H9 (cell line): Measurements from ENCODE around the gene ABCD4. TPM values are rescaled to one million over a fixed set of nuclear protein-coding genes. Genes with fewer than 3 reads are reported as not detected.
A peak's percentile ranks its signal among the peaks of the same experiment; 100 is the strongest.

Source experiments
- DNase-seq: peaks from one replicate; pipeline ENCODE4 v3.0.0-alpha.2; 2017
- H2AFZ ChIP-seq: one replicate; pipeline ENCODE4 v1.6.1; 2013; ENCODE audit warnings: mild to moderate bottlenecking, low read length, control low read depth, moderate library complexity
- H2AK5ac ChIP-seq: 2 replicates; pipeline ENCODE4 v1.6.1; 2013; ENCODE audit warnings: low read length, control low read depth, mixed read lengths; ENCODE audit not compliant: insufficient read length
- H2BK120ac ChIP-seq: one replicate; pipeline ENCODE4 v1.6.1; 2013; ENCODE audit warnings: low read depth, mild to moderate bottlenecking, low read length, control low read depth, inconsistent platforms; ENCODE audit not compliant: poor library complexity, severe bottlenecking
- H2BK12ac ChIP-seq: 2 replicates; pipeline ENCODE4 v1.6.1; 2013; ENCODE audit warnings: low read length, control low read depth, mixed read lengths, low read depth; ENCODE audit not compliant: insufficient read length
- H2BK15ac ChIP-seq: 2 replicates; pipeline ENCODE4 v1.6.1; 2013; ENCODE audit warnings: low read depth, low read length, control low read depth
- H2BK20ac ChIP-seq: one replicate; pipeline ENCODE4 v1.6.1; 2013; ENCODE audit warnings: low read depth, mild to moderate bottlenecking, low read length, control low read depth, inconsistent platforms; ENCODE audit not compliant: poor library complexity, severe bottlenecking
- H2BK5ac ChIP-seq: 2 replicates; pipeline ENCODE4 v1.6.1; 2013; ENCODE audit warnings: low read length, control low read depth, mixed read lengths; ENCODE audit not compliant: insufficient read length
- H3K14ac ChIP-seq: 2 replicates; pipeline ENCODE4 v1.6.1; 2013; ENCODE audit warnings: low read length, control low read depth; ENCODE audit not compliant: insufficient read depth
- H3K18ac ChIP-seq: 2 replicates; pipeline ENCODE4 v1.6.1; 2013; ENCODE audit warnings: low read depth, mild to moderate bottlenecking, mixed read lengths, low read length, control low read depth; ENCODE audit not compliant: insufficient read length
- H3K23ac ChIP-seq: 2 replicates; pipeline ENCODE4 v1.6.1; 2013; ENCODE audit warnings: low read length, control low read depth, mixed read lengths, low read depth; ENCODE audit not compliant: insufficient read length
- H3K23me2 ChIP-seq: 2 replicates; pipeline ENCODE4 v1.6.1; 2013; ENCODE audit warnings: low read depth, mild to moderate bottlenecking, mixed read lengths, low read length, control low read depth; ENCODE audit not compliant: insufficient read length, poor library complexity, severe bottlenecking
- H3K27ac ChIP-seq: 2 replicates; pipeline ENCODE4 v1.5.1; 2013; ENCODE audit warnings: low read length, control low read depth, mixed read lengths, low read depth; ENCODE audit not compliant: insufficient read length
- H3K27me3 ChIP-seq: 2 replicates; pipeline ENCODE4 v1.6.1; 2013; ENCODE audit warnings: low read length, control low read depth, inconsistent platforms; ENCODE audit not compliant: insufficient read depth
- H3K4ac ChIP-seq: 2 replicates; pipeline ENCODE4 v1.6.1; 2013; ENCODE audit warnings: low read depth, mild to moderate bottlenecking, control low read depth, inconsistent platforms, low read length, moderate library complexity
- H3K4me1 ChIP-seq: 2 replicates; pipeline ENCODE4 v1.6.1; 2013; ENCODE audit warnings: low read length, control low read depth, inconsistent platforms; ENCODE audit not compliant: insufficient read depth
- H3K4me2 ChIP-seq: 2 replicates; pipeline ENCODE4 v1.6.1; 2013; ENCODE audit warnings: low read length, control low read depth, mixed read lengths; ENCODE audit not compliant: insufficient read length, insufficient read depth
- H3K56ac ChIP-seq: 2 replicates; pipeline ENCODE4 v1.6.1; 2013; ENCODE audit warnings: low read depth, mild to moderate bottlenecking, mixed read lengths, low read length, control low read depth; ENCODE audit not compliant: insufficient read length
- H3K79me1 ChIP-seq: 2 replicates; pipeline ENCODE4 v1.6.1; 2013; ENCODE audit warnings: low read depth, mild to moderate bottlenecking, moderate library complexity, low read length, control low read depth, inconsistent platforms; ENCODE audit not compliant: insufficient read depth, poor library complexity, severe bottlenecking
- H3K79me2 ChIP-seq: 2 replicates; pipeline ENCODE4 v1.6.1; 2013; ENCODE audit warnings: low read length, control low read depth, inconsistent platforms; ENCODE audit not compliant: insufficient read depth
- H3K9ac ChIP-seq: 2 replicates; pipeline ENCODE4 v1.6.1; 2013; ENCODE audit warnings: low read length, control low read depth, mixed read lengths; ENCODE audit not compliant: insufficient read length; ENCODE audit errors: extremely low read depth
- H3K9me3 ChIP-seq: one replicate; pipeline ENCODE4 v1.6.1; 2013; ENCODE audit warnings: low read depth, low read length, inconsistent platforms; ENCODE audit not compliant: control insufficient read depth
- H3T11ph ChIP-seq: one replicate; pipeline ENCODE4 v1.6.1; 2013; ENCODE audit warnings: mild to moderate bottlenecking, low read length, control low read depth, inconsistent platforms
- H4K20me1 ChIP-seq: one replicate; pipeline ENCODE4 v1.6.1; 2013; ENCODE audit not compliant: control insufficient read depth, insufficient read length, insufficient read depth
- H4K5ac ChIP-seq: 2 replicates; pipeline ENCODE4 v1.6.1; 2013; ENCODE audit warnings: low read depth, mild to moderate bottlenecking, mixed read lengths, low read length, control low read depth; ENCODE audit not compliant: insufficient read length
- H4K8ac ChIP-seq: replicated peaks from 2 replicates; pipeline ENCODE4 v1.6.1; 2013; ENCODE audit warnings: low read length, control low read depth, mixed read lengths, low read depth; ENCODE audit not compliant: insufficient read length
- H4K91ac ChIP-seq: 2 replicates; pipeline ENCODE4 v1.6.1; 2013; ENCODE audit warnings: low read depth, mild to moderate bottlenecking, moderate library complexity, mixed read lengths, low read length, control low read depth; ENCODE audit not compliant: insufficient read length
- H3K27ac Mint-ChIP-seq, 3 experiments: 2 replicates in 2 of 3; 3 replicates in 1 of 3; pipeline ENCODE4 v1.8.0; 2020 to 2021; ENCODE audit warnings: mixed read lengths in 3 of 3, mild to moderate bottlenecking in 1 of 3, moderate library complexity in 1 of 3
- H3K27me3 Mint-ChIP-seq: 2 replicates; pipeline ENCODE4 v1.8.0; 2021; ENCODE audit warnings: low read depth, mild to moderate bottlenecking, moderate library complexity, mixed read lengths
- H3K36me3 Mint-ChIP-seq, 3 experiments: 2 replicates in 2 of 3; 3 replicates in 1 of 3; pipeline ENCODE4 v1.8.0; 2020 to 2021; ENCODE audit warnings: low read depth in 3 of 3, mixed read lengths in 3 of 3; ENCODE audit not compliant: insufficient read depth in 1 of 3
- H3K4me1 Mint-ChIP-seq, 2 experiments: 2 replicates each; pipeline ENCODE4 v1.8.0; 2020; ENCODE audit warnings: mixed read lengths in 2 of 2
- H3K4me3 Mint-ChIP-seq, 2 experiments: 2 replicates in 1 of 2; 3 replicates in 1 of 2; pipeline ENCODE4 v1.8.0; 2020 to 2021; ENCODE audit warnings: mild to moderate bottlenecking in 2 of 2, mixed read lengths in 2 of 2, moderate library complexity in 1 of 2
- H3K9me3 Mint-ChIP-seq, 2 experiments: 2 replicates in 1 of 2; 3 replicates in 1 of 2; pipeline ENCODE4 v1.8.0; 2020; ENCODE audit warnings: mild to moderate bottlenecking in 2 of 2, mixed read lengths in 2 of 2, moderate library complexity in 1 of 2
- WGBS: extraction: QIAGEN DNeasy Blood & Tissue Kit; methylation state at CpG from one replicate; pipeline ENCODE4 v1.1.7; 2013; ENCODE audit warnings: missing lambda C conversion rate, low lambda C conversion rate, mixed read lengths; ENCODE audit not compliant: insufficient read length; ENCODE audit errors: extremely low coverage; 5-methylcytosine and 5-hydroxymethylcytosine counted together
- total RNA-seq: library from RNA; stranded (reverse); gene quantifications from 2 replicates; pipeline ENCODE4 v1.2.1, GENCODE V29; 2021
- TF ChIP-seq, protein P1 (sequence below): fragments of 200-600 bp; sonication (generic); conservative IDR thresholded peaks from 3 replicates; pipeline ENCODE4 v1.8.0; 2021; ENCODE audit warnings: antibody characterized with exemption, mild to moderate bottlenecking

ABCD4 gene
- total RNA-seq, 1 experiment from 2014 or later = 80.9 TPM

DNA sequence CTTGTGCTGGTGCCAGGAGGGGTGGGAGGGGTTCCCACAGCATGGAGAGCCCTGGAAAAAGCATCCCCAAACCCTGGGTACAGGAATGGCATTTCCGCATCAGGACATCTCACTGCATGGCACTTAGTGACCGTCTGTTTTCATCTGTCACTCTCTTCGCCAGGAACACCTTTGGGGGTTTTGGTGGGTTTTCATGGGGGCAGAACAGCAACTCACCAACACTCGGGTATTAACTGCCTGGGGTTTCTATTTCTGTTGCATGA is 60.0 kb downstream of the ABCD4 start:
- no peak overlapping the region for H3K4me2 ChIP-seq
- Mint-ChIP-seq H3K9me3 (no peaks in the 10 kb centered on the region; a peak in 2 of 5 replicates), H3K4me1 (peaks cover 38 to 66% of the 10 kb centered on the region in 2 experiments), H3K4me3 (peak overlapping the region in 1 of 2 experiments; percentile 80; a peak in 1 of 5 replicates), H3K36me3 (no peaks in the 10 kb centered on the region; a peak in 1 of 7 replicates), H3K27ac (no peak overlapping the region), H3K27me3 (peaks cover 99% of the 10 kb centered on the region)
- H3K27me3 ChIP-seq = peaks cover 60% of the 10 kb centered on the region
- H3K23me2 ChIP-seq = peaks cover 21% of the 10 kb centered on the region
- no peaks in the 10 kb centered on the region for H3K9me3 ChIP-seq
- no peak overlapping the region for H3K56ac ChIP-seq
- no peak overlapping the region for H2BK5ac ChIP-seq
- no peak overlapping the region for H4K91ac ChIP-seq
- no peak overlapping the region for H3K9ac ChIP-seq
- H3K23ac ChIP-seq = no peak overlapping the region
- DNase-seq = no peak
- no peak overlapping the region for H3K4ac ChIP-seq
- H2AK5ac ChIP-seq = no peak overlapping the region
- no peaks in the 10 kb centered on the region for H4K20me1 ChIP-seq
- no peaks in the 10 kb centered on the region for H3K79me1 ChIP-seq
- H2AFZ ChIP-seq = no peak overlapping the region
- no peak overlapping the region for H2BK15ac ChIP-seq
- H2BK12ac ChIP-seq = no peak overlapping the region
- no peak overlapping the region for H4K5ac ChIP-seq
- no peak overlapping the region for H3K27ac ChIP-seq
- no peak overlapping the region for H3T11ph ChIP-seq
- TF ChIP-seq, protein P1, sequence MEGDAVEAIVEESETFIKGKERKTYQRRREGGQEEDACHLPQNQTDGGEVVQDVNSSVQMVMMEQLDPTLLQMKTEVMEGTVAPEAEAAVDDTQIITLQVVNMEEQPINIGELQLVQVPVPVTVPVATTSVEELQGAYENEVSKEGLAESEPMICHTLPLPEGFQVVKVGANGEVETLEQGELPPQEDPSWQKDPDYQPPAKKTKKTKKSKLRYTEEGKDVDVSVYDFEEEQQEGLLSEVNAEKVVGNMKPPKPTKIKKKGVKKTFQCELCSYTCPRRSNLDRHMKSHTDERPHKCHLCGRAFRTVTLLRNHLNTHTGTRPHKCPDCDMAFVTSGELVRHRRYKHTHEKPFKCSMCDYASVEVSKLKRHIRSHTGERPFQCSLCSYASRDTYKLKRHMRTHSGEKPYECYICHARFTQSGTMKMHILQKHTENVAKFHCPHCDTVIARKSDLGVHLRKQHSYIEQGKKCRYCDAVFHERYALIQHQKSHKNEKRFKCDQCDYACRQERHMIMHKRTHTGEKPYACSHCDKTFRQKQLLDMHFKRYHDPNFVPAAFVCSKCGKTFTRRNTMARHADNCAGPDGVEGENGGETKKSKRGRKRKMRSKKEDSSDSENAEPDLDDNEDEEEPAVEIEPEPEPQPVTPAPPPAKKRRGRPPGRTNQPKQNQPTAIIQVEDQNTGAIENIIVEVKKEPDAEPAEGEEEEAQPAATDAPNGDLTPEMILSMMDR = no peak
- no CpG with 5 or more reads among the region's 4 CpGs for WGBS
- H3K18ac ChIP-seq = no peak overlapping the region
- H3K79me2 ChIP-seq = no peaks in the 10 kb centered on the region
- no peak overlapping the region for H2BK20ac ChIP-seq
- no peak overlapping the region for H4K8ac ChIP-seq
- peaks cover 6% of the 10 kb centered on the region; the same call in 1 of the 2 replicates for H3K4me1 ChIP-seq
- H2BK120ac ChIP-seq = no peak overlapping the region
- H3K14ac ChIP-seq = no peak overlapping the region
